Naive thymus-derived CD8-positive, alpha-beta T cell (primary cell): ENCODE data around the gene DNAH17. TPM values are rescaled to one million over a fixed set of nuclear protein-coding genes. Genes with fewer than 3 reads are reported as not detected.

Experiments used
- ATAC-seq, 2 donors: fragments of 150-1000 bp; cut with Tn5 transposase in 1 of 2; sonication (Bioruptor Pico), chemical (Tn5 transposase) in 1 of 2; 1 replicate in 1 of 2; 2 replicates in 1 of 2; pipeline ENCODE4 v1.10.0; 2021; ENCODE audit warnings: mild to moderate bottlenecking in 2 of 2, moderate library complexity in 2 of 2
- POLR2A ChIA-PET: fragments of 350-600 bp; sonication (Branson Sonifier 250); formaldehyde crosslinking; loops from one replicate; lab custom pipeline; 2021; ENCODE audit warnings: antibody characterized with exemption; lab: Charles Lee
- DNase-seq, 10 donors: peaks; one replicate each; pipeline versions ENCODE4 v3.0.0 to v3.0.0-alpha.2; 2020 to 2022
- H3K27ac Mint-ChIP-seq, 10 donors: one replicate each; pipeline ENCODE4 v1.8.0; 2020 to 2022; ENCODE audit warnings: mild to moderate bottlenecking in 10 of 10, mixed read lengths in 10 of 10, moderate library complexity in 4 of 10, inconsistent platforms in 1 of 10
- H3K27me3 Mint-ChIP-seq, 5 donors: one replicate each; pipeline ENCODE4 v1.8.0; 2021 to 2022; ENCODE audit warnings: mixed read lengths in 5 of 5
- H3K36me3 Mint-ChIP-seq, 3 donors: one replicate each; pipeline ENCODE4 v1.8.0; 2020 to 2022; ENCODE audit warnings: mixed read lengths in 3 of 3, mild to moderate bottlenecking in 2 of 3, inconsistent platforms in 1 of 3
- H3K4me1 Mint-ChIP-seq, 4 donors: one replicate each; pipeline ENCODE4 v1.8.0; 2021 to 2022; ENCODE audit warnings: mixed read lengths in 4 of 4
- H3K4me3 Mint-ChIP-seq, 10 donors: one replicate each; pipeline ENCODE4 v1.8.0; 2020 to 2022; ENCODE audit warnings: mild to moderate bottlenecking in 10 of 10, mixed read lengths in 10 of 10, moderate library complexity in 6 of 10, inconsistent platforms in 1 of 10
- H3K9me3 Mint-ChIP-seq, 9 donors: one replicate each; pipeline ENCODE4 v1.8.0; 2020 to 2022; ENCODE audit warnings: mixed read lengths in 9 of 9, mild to moderate bottlenecking in 3 of 9, inconsistent platforms in 1 of 9, moderate library complexity in 1 of 9
- polyA plus RNA-seq, 3 donors: library from polyadenylated mRNA; unstranded; fragments of 300-500 nt; fragmentation: Illumina TruSeq; gene quantifications; one replicate each; pipeline ENCODE4 v1.2.3, GENCODE V29; 2021
- total RNA-seq, 8 experiments: library from RNA in 2 of 8; stranded (reverse) in 2 of 8; gene quantifications; one replicate each; pipeline ENCODE4 v1.2.3 and lab custom pipeline; 2021 to 2026

DNAH17 gene
- total and polyA plus RNA-seq, 5 experiments from 2014 or later, result 0.28 to 0.81 (median 0.38) TPM; not detected in 2

DNA sequence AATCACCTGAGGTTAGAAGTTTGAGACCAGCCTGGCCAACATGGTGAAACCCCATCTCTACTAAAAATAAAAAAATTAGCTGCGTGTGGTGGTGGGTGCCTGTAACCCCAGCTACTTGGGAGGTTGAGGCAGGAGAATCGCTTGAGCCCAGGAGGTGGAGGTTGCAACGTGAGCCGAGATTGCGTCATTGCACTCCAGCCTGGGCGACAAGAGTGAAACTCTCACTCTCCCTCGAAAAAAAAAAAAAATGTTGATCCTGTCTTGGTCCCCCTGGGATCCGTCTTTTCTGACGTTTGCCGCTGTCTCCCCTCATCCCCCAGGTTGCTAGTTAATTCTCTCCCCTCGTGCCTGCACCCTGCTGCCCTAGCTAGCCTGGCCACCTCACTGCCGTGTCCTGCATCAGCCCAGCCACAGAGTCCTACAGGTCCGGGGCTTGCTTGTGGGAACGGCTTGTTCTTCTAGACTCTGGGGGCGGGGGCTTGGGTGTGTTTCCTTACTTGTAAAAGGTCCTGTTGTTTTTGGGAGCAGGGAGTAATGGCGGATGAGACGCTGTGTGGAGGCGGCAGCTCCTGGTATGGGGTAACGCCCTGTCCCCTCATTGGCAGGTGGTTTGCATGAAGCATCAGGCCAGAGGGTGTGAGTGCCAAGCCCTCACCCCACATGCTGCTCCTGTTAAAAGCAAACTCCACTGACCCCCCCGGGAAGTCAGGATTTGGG lies 154.2 kb downstream of the DNAH17 start:
- no peak for DNase-seq
- peaks cover 0 to 10% (median 5%) of the 10 kb centered on the region in 4 donors for H3K4me1 Mint-ChIP-seq
- H3K27me3 Mint-ChIP-seq, result no peaks in the 10 kb centered on the region
- ATAC-seq, result no peak
- H3K9me3 Mint-ChIP-seq, result no peaks in the 10 kb centered on the region
- no peak overlapping the region for H3K27ac Mint-ChIP-seq
- POLR2A ChIA-PET, result interaction anchor here (3.3 kb wide), 1 partner anchor 172 kb away, joined by 17 read pairs; no protein-coding TSS in a partner anchor
- H3K36me3 Mint-ChIP-seq, result peaks cover 6 to 66% (median 10%) of the 10 kb centered on the region in 3 donors
- H3K4me3 Mint-ChIP-seq, result no peak overlapping the region

DNA sequence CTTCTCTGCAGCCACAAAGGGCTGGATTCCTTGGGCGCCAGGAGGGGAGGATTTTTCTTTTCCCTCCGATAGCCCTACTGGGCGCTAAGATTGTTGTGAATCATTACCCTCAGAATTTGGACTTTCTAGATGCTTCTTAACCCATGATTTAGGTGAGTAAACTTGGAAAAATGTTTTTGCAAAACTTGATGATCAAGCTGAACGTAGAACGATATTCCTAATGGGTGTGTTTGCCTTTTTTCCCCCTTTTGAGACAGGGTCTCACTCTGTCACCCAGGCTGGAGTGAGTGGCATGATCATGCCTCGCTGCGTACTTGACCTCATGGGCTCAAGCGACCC lies 155.0 kb downstream of the DNAH17 start:
- no peak for ATAC-seq
- H3K27me3 Mint-ChIP-seq, result no peaks in the 10 kb centered on the region
- H3K27ac Mint-ChIP-seq, result peak overlapping the region in 3 of 10 donors; percentile 52 to 75 (median 59)
- peaks cover 2 to 15% (median 8%) of the 10 kb centered on the region in 4 donors for H3K4me1 Mint-ChIP-seq
- no peak overlapping the region for H3K4me3 Mint-ChIP-seq
- DNase-seq, result no peak
- H3K36me3 Mint-ChIP-seq, result peaks cover 6 to 66% (median 10%) of the 10 kb centered on the region in 3 donors
- POLR2A ChIA-PET, result interaction anchor here (3.3 kb wide), 1 partner anchor 171 kb away, joined by 17 read pairs; no protein-coding TSS in a partner anchor
- no peaks in the 10 kb centered on the region for H3K9me3 Mint-ChIP-seq

DNA sequence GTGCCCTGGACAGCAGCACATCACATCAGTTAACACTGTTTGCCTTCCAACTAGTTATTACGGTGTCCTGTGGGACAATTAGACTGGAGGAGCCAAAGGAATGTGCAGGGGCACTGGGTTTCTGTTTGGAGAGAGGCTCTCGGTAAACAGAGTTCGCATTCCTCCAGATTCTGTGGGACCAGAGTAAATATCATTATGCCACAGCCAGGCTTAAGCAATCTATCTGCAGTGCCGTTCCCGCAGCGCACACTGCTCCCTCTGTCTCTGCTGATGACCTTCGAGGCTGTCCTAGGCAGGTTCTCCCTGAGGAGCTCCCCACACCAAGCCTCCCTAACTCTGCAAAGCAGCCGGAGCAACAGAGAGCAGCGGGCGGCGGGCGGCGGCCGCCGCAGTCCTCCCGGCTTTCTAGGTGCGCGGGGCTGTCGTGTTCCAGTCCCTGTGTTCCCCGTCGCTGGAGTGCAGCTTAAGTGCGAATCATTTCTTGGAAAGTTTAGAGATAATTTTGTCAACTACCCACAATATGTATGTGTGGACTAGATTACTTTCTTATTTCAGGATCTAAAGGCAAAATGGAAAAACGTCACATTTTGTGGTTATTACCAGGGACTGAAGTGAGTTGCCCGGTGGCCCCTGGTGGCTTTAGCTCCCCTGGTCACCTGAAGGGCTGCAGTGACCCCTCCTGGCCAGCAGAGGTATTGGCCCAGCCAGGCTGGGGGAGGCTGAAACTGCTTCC lies 155.5 kb downstream of the DNAH17 start:
- ATAC-seq (peak; percentile 66 to 83), DNase-seq (peak; percentile 52 to 80 (median 68))
- H3K9me3 Mint-ChIP-seq, result no peaks in the 10 kb centered on the region
- POLR2A ChIA-PET, result interaction anchor here (3.3 kb wide), 1 partner anchor 171 kb away, joined by 17 read pairs; no protein-coding TSS in a partner anchor
- H3K4me1 Mint-ChIP-seq, result peaks cover 7 to 20% (median 11%) of the 10 kb centered on the region in 4 donors
- peak overlapping the region in 4 of 10 donors; percentile 38 to 75 (median 56) for H3K27ac Mint-ChIP-seq
- H3K4me3 Mint-ChIP-seq, result no peak overlapping the region
- peaks cover 6 to 65% (median 10%) of the 10 kb centered on the region in 3 donors for H3K36me3 Mint-ChIP-seq
- H3K27me3 Mint-ChIP-seq, result no peaks in the 10 kb centered on the region

DNA sequence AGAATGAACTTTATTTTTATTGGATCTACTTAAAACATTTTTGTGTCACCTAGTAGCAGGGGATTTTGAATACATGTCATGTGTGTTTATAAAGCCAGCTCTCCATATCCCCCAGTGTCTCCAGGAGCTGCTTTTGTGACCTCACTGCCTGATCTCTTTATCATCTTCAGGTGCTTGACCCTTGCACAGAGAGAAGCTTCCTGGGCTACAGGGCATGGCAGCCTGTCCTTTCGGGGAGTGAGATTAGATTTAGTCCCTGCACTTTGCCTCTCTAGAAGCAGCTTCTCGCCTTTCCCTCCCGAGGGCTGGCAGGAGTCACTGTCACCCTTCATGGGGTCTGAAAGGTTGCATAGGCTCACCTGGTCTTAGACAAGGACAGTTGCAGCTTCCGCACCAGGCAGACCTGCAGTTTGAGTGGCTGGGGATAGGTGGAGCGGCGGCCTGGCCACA lies 156.1 kb downstream of the DNAH17 start:
- POLR2A ChIA-PET, result interaction anchor here (3.3 kb wide), 1 partner anchor 170 kb away, joined by 17 read pairs; no protein-coding TSS in a partner anchor
- Mint-ChIP-seq H3K27ac (peak overlapping the region in 1 of 10 donors; percentile 24), H3K4me1 (peaks cover 10 to 26% (median 15%) of the 10 kb centered on the region in 4 donors), H3K27me3 (no peaks in the 10 kb centered on the region), H3K36me3 (peaks cover 6 to 62% (median 10%) of the 10 kb centered on the region in 3 donors), H3K9me3 (no peaks in the 10 kb centered on the region), H3K4me3 (no peak overlapping the region)
- ATAC-seq (no peak), DNase-seq (no peak)

DNA sequence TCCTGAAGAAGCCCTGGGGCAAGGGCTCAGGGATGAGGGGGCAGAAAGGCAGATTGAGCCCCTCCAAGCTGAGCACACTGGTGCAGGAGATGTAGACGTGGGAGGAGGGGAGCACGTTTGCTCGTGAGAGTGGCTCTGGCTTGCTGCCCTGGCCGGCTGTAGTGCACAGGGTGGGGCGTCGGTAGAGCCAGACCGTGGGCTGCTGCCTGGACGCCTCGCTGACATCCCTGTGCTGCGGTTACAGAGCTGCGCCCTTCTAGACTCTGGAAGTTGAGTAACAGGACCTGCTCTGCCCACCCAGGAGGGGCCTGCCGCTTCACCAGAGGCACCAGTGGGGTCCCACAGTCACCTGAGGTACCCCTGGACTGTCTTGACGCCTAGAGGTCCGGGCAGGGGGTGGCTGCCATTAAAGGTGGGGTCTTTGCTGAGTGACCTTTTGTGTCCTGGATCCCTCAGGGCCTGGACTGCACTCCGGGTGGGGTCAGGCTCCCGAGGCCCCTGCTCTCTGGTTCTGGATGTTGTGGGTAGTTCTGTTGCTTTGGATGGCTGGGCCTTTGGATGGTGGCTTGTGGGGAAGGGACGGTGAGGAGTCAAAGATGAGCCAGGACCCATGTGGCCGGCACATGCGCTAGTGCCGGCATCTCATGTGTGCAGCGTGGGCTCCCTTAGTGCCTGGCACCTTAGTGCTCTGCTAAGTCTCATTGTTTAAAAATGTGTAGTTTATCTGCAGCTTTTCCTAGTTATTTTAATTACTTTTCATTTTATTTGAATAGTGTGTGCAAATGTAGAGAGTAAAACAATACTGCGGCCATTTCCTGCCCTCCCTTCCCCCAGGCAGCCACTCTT lies 157.0 kb downstream of the DNAH17 start:
- POLR2A ChIA-PET, result interaction anchor here (0.5 kb wide), 1 partner anchor 131 kb away, joined by 5 read pairs; no protein-coding TSS in a partner anchor
- Mint-ChIP-seq H3K4me3 (no peak overlapping the region), H3K4me1 (peaks cover 10 to 34% (median 21%) of the 10 kb centered on the region in 4 donors), H3K27me3 (no peaks in the 10 kb centered on the region), H3K36me3 (peaks cover 6 to 56% (median 10%) of the 10 kb centered on the region in 3 donors), H3K27ac (peak overlapping the region in 2 of 10 donors; percentile 43 to 72), H3K9me3 (no peaks in the 10 kb centered on the region)
- ATAC-seq, result no peak
- no peak for DNase-seq

DNA sequence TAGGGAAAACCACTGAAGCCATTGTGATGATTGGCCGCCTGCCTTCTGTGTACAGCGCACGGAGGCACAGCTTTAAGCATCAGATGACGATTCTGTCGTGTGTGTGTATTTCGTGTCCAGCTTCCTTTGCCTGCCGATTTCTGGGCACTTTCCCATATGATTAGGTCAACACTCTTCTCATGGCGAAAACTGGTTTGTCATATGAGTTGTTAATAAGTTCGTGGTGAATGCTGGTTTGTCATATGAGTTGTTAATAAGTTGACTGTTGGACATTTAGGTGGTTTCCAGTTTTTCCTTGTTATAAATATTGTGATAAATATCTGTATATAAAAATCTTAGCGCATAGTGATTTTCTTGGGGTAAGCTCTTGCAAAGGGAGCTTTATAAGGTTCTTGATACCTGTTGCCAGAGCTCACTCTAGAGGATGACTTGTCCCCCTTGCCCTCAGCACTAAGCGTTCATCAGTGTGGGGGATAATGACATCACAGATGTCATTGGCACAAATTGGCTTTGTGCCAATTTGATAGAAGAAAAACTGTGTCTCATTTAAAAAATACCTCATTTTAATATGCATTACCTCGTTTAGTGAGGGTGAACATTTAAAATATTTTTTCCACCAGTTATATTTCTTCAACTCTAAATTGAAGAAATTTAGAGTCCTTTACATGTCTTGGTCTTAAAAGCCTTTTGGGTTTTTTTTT lies 158.7 kb downstream of the DNAH17 start:
- no peaks in the 10 kb centered on the region for H3K9me3 Mint-ChIP-seq
- no peak overlapping the region for H3K4me3 Mint-ChIP-seq
- no peaks in the 10 kb centered on the region for H3K27me3 Mint-ChIP-seq
- ATAC-seq, result no peak
- peaks cover 23 to 51% (median 38%) of the 10 kb centered on the region in 4 donors for H3K4me1 Mint-ChIP-seq
- no peak for DNase-seq
- H3K36me3 Mint-ChIP-seq, result peaks cover 6 to 44% (median 10%) of the 10 kb centered on the region in 3 donors
- peak overlapping the region in 2 of 10 donors; percentile 13 to 86 for H3K27ac Mint-ChIP-seq
- POLR2A ChIA-PET, result interaction anchor here (0.7 kb wide), 1 partner anchor 45 kb away, joined by 3 read pairs; no protein-coding TSS in a partner anchor

DNA sequence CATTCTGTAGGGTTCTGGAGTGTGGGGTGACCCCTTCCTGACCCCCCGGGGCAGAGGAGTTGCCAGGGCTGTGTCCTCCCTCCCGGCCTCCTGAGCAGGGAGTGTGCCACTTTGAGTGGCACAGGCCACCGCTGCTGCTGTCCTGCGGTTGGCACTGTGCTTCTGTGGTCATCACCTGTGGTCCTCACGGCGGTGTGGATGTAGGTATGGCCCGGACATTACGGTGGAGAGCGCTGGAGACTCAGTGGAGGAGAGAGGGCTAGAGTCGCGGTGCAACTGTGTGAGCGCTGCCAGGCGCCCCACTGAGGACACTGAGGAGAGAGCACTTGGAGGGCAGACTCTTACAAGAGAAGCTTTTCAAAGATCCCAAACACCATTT lies 159.7 kb downstream of the DNAH17 start:
- Mint-ChIP-seq H3K9me3 (no peaks in the 10 kb centered on the region), H3K4me3 (peak overlapping the region in 1 of 10 donors; percentile 29), H3K36me3 (peaks cover 6 to 39% (median 10%) of the 10 kb centered on the region in 3 donors), H3K27ac (peak overlapping the region in 6 of 10 donors; percentile 63 to 99 (median 67)), H3K4me1 (peaks cover 26 to 60% (median 48%) of the 10 kb centered on the region in 4 donors), H3K27me3 (no peaks in the 10 kb centered on the region)
- POLR2A ChIA-PET, result interaction anchor here (0.7 to 0.9 kb wide), 2 partner anchors 44 to 163 kb away, joined by 3 to 4 read pairs; no protein-coding TSS in a partner anchor
- DNase-seq (no peak), ATAC-seq (no peak)

DNA sequence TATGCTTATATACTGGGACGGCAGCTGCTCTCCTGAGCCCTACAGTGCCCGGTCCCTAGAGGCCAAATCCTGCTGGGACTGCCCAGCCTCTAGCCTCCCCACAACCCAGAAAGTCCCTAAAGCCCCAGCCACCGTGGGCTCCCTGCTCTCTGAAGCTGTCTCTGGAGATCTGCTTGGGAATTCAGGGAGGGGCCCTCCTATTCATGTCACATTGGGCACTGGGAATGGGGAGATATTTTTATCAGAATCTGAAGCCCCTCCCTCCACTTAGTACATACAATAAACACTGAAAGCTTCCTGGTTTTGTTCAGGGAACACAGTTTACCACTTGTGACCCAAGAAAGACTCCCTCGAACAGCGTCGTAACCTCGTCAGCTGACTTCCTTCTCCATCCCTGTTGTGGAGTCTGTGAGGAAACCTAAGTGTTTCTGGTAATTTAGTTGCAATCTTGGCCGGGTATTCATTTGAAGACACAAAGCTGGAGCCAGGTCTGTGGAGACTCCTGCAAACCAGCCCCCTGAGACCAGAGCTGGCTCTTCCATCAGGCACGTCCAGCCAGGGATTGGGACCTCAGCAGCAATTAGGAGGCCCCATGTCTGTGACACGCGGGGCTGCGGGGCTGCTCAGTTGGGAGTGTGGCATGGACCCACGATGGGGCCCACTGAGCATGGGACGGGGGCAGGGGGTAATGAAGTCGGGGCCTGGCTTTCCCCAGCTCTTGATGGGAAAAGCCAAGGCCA lies 160.2 kb downstream of the DNAH17 start:
- Mint-ChIP-seq H3K36me3 (peaks cover 6 to 35% (median 8%) of the 10 kb centered on the region in 3 donors), H3K9me3 (no peaks in the 10 kb centered on the region), H3K27ac (peak overlapping the region in 9 of 10 donors; percentile 63 to 99 (median 67)), H3K27me3 (no peaks in the 10 kb centered on the region), H3K4me3 (peak overlapping the region in 1 of 10 donors; percentile 39), H3K4me1 (peaks cover 26 to 60% (median 51%) of the 10 kb centered on the region in 4 donors)
- ATAC-seq, result no peak
- no peak for DNase-seq
- POLR2A ChIA-PET, result interaction anchor here (0.9 kb wide), 1 partner anchor 162 kb away, joined by 4 read pairs; no protein-coding TSS in a partner anchor

DNA sequence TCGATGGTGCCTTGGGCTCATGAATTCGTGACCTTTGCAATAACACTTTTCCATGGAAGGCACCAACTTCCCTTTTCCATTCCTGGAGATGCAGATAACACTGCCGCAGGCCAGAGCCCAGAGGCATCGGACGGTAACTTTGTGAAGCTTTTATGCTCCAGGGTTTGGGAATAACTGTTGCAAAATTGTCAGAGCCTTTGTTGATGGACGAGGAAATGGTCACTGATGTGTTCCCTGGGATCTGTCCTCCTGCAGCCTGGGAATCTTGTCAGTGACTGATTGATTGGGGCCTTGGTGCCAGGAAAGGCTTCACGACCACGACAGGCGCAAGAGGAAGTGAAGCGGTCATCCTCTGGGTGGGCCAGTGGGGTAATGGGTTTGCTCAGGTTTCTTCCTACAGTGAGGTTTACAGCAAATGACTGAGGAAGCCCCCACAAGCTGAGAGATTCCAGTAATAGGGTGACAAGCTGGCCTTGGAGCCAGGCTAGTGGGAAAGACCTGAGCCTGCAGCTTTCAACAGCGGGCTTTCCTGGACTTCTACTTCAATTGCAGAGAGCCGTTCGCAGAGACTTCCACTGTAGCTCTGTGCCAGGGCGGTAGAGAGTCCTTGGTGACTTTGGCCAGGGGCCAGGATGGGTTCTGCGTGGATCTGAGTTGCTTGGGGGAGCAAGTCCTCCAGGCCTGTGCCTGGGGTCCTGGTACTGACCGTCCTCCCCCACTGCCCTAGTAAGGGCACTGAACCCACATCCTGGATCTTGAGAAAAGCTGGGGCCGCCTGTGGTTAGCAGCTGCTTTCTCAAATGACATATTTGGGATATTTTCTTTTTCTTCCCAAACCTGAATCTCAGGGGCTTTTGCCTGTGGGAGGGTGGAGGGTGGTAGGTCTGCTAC lies 161.1 kb downstream of the DNAH17 start:
- ATAC-seq (no peak), DNase-seq (no peak)
- Mint-ChIP-seq H3K27me3 (no peaks in the 10 kb centered on the region), H3K4me3 (peak overlapping the region in 1 of 10 donors; percentile 22), H3K27ac (peak overlapping the region; percentile 47 to 99 (median 82)), H3K36me3 (peaks cover 6 to 31% (median 7%) of the 10 kb centered on the region in 3 donors), H3K4me1 (peaks cover 26 to 65% (median 51%) of the 10 kb centered on the region in 4 donors), H3K9me3 (no peaks in the 10 kb centered on the region)
- POLR2A ChIA-PET, result interaction anchor here (0.7 kb wide), 1 partner anchor 74 kb away, joined by 3 read pairs; no protein-coding TSS in a partner anchor
